Ishikawa (cell line): Measurements from ENCODE around the gene VTCN1.

Source experiments
- CEBPB ChIP-seq: IDR thresholded peaks from 2 replicates; pipeline ENCODE4 v1.6.1; 2012
- CREB1 ChIP-seq: IDR thresholded peaks from 2 replicates; pipeline ENCODE4 v1.6.1; 2012; ENCODE audit warnings: low read depth
- EGR1 ChIP-seq: IDR thresholded peaks from 2 replicates; pipeline ENCODE4 v1.6.1; 2012
- EP300 ChIP-seq: IDR thresholded peaks from 2 replicates; pipeline ENCODE4 v1.6.1; 2012; ENCODE audit warnings: borderline replicate concordance
- FOXM1 ChIP-seq: IDR thresholded peaks from 2 replicates; pipeline ENCODE4 v1.6.1; 2012; ENCODE audit warnings: low read depth, borderline replicate concordance
- NFIC ChIP-seq: IDR thresholded peaks from 2 replicates; pipeline ENCODE4 v1.6.1; 2012
- RAD21 ChIP-seq: IDR thresholded peaks from 2 replicates; pipeline ENCODE4 v1.6.1; 2012; ENCODE audit warnings: low read depth
- TAF1 ChIP-seq: IDR thresholded peaks from 2 replicates; pipeline ENCODE4 v1.6.1; 2012; ENCODE audit warnings: low read depth, mild to moderate bottlenecking
- TCF12 ChIP-seq: IDR thresholded peaks from 2 replicates; pipeline ENCODE4 v1.6.1; 2012; ENCODE audit warnings: low read depth
- TEAD4 ChIP-seq: IDR thresholded peaks from 2 replicates; pipeline ENCODE4 v1.6.1; 2012
- YY1 ChIP-seq: IDR thresholded peaks from 2 replicates; pipeline ENCODE4 v1.6.1; 2012; ENCODE audit warnings: low read depth
- ZBTB7A ChIP-seq: IDR thresholded peaks from 2 replicates; pipeline ENCODE4 v1.6.1; 2012; ENCODE audit warnings: low read depth
- TF ChIP-seq, protein P1 (sequence below): IDR thresholded peaks from 2 replicates; pipeline ENCODE4 v1.6.1; 2012; ENCODE audit warnings: low read depth, mild to moderate bottlenecking
- TF ChIP-seq, protein P2 (sequence below): IDR thresholded peaks from 2 replicates; pipeline ENCODE4 v1.6.1; 2012
- TF ChIP-seq, protein P3 (sequence below): IDR thresholded peaks from 2 replicates; pipeline ENCODE4 v1.6.1; 2012

VTCN1 gene

DNA sequence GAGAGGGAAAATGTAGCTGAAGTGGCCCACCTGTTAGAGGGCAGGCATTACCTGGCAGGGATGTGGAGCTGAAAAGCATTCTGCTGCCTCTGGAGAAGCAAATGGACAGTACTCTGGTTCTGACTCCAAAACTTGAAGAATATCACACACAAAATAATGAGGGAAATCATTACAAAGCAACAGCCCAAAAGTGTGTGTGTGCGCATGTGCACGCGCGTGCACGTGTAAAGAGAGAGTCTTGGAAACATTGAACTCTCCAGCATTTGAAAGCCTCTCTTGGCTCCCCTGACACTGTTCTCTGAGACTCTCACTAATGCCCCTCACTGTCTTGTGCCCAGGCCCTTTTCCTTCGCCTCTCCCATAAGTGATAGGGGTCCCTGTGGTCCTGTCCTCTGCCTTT, 2.3 kb upstream of the VTCN1 start:
- TF ChIP-seq, protein P1, sequence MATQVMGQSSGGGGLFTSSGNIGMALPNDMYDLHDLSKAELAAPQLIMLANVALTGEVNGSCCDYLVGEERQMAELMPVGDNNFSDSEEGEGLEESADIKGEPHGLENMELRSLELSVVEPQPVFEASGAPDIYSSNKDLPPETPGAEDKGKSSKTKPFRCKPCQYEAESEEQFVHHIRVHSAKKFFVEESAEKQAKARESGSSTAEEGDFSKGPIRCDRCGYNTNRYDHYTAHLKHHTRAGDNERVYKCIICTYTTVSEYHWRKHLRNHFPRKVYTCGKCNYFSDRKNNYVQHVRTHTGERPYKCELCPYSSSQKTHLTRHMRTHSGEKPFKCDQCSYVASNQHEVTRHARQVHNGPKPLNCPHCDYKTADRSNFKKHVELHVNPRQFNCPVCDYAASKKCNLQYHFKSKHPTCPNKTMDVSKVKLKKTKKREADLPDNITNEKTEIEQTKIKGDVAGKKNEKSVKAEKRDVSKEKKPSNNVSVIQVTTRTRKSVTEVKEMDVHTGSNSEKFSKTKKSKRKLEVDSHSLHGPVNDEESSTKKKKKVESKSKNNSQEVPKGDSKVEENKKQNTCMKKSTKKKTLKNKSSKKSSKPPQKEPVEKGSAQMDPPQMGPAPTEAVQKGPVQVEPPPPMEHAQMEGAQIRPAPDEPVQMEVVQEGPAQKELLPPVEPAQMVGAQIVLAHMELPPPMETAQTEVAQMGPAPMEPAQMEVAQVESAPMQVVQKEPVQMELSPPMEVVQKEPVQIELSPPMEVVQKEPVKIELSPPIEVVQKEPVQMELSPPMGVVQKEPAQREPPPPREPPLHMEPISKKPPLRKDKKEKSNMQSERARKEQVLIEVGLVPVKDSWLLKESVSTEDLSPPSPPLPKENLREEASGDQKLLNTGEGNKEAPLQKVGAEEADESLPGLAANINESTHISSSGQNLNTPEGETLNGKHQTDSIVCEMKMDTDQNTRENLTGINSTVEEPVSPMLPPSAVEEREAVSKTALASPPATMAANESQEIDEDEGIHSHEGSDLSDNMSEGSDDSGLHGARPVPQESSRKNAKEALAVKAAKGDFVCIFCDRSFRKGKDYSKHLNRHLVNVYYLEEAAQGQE = no peak
- TF ChIP-seq EGR1 (no peak), ZBTB7A (no peak), RAD21 (no peak), TEAD4 (no peak), NFIC (no peak), TAF1 (no peak), CREB1 (no peak), EP300 (no peak)
- TF ChIP-seq, protein P2, sequence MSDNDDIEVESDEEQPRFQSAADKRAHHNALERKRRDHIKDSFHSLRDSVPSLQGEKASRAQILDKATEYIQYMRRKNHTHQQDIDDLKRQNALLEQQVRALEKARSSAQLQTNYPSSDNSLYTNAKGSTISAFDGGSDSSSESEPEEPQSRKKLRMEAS = no peak

DNA sequence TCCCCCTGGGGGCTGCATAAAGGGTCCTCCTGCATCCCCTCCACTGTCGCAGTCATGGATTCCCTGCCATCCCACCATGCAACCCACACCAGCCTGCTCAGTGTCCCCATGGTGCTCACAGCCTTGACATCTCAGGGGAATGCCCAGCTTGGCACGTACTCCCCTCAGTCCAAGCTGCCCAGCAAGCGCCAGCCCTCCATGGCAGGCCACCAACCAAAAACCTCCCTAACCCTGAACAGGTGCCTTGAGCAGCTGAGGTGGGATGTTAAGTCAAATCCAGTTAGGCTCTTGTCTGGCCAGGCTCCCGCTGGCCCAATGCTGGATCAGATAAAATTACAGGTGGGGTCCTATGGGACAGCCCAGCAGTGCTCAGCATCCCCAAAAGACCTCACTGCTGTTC, 341 bp downstream of the VTCN1 start:
- TF ChIP-seq EGR1 (no peak), CEBPB (no peak), TCF12 (no peak), FOXM1 (no peak), EP300 (no peak), CREB1 (no peak), NFIC (no peak), TEAD4 (no peak), YY1 (no peak), TAF1 (no peak)
- TF ChIP-seq, protein P3, sequence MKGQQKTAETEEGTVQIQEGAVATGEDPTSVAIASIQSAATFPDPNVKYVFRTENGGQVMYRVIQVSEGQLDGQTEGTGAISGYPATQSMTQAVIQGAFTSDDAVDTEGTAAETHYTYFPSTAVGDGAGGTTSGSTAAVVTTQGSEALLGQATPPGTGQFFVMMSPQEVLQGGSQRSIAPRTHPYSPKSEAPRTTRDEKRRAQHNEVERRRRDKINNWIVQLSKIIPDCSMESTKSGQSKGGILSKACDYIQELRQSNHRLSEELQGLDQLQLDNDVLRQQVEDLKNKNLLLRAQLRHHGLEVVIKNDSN = no peak
- TF ChIP-seq, protein P2 = no peak

DNA sequence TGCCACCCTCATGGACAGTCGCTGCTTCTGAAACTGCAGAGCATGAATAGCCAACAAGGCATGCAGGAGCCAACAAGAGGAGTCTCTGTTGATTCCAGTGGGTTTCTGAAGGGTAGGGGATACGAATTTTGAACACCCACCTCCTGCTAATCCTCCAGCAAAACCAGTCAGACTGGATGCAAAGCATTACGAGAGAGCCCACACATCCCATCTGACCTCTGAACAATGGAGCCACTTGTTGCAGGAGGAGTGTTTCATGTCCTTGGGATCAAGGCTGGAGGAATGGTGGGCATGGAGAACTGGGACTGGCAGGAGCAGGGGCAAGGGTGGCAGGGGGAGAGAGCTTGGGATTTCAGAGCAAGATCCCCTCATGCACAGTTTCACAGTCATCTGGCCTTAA, 1.6 kb downstream of the VTCN1 start:
- TF ChIP-seq TEAD4 (no peak), TCF12 (no peak), EP300 (no peak), FOXM1 (no peak), EGR1 (no peak), ZBTB7A (no peak), CREB1 (no peak), NFIC (no peak), CEBPB (no peak), YY1 (no peak), TAF1 (no peak), RAD21 (no peak)
- TF ChIP-seq, protein P3 = no peak
- TF ChIP-seq, protein P1 = no peak
- TF ChIP-seq, protein P2 = no peak

DNA sequence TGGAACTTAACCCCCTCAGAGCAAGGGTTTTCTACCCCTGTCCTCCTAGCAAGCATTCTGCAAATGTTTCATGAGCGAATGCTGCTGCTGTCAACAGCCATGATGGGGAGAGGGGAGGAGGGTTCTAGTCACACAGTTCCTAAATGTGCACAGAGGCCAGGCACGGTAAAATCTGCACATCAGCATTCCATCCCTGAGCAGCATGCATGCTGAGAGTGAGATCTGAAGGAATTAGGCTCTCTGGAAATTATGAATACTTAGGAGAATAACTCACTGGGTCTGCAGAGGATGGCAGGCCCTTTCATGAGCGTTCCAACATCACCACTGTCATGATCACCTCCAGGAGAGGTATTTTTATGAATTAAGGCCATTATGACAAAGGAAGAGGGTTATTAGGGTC, 2.1 kb downstream of the VTCN1 start:
- TF ChIP-seq NFIC (no peak), TEAD4 (no peak), ZBTB7A (no peak), CEBPB (no peak), EGR1 (no peak), TCF12 (no peak), CREB1 (no peak), RAD21 (no peak), TAF1 (no peak), YY1 (no peak)
- TF ChIP-seq, protein P3 = no peak
- TF ChIP-seq, protein P2 = no peak
- TF ChIP-seq, protein P1 = no peak
